ENCODE measurements around the gene SLC39A13.

The SLC39A13 gene

GRCh38 chr11:47418454-47419259 lies 10.3 kb downstream of the SLC39A13 start:
- Histone ChIP-seq H3K9ac (ENCODE audit: low read depth, low read length) (no peak overlapping the region), H3K27me3 (ENCODE audit: control insufficient read depth, insufficient read depth, low read length) (no peaks in the 10 kb centered on the region), H3K9me3 (ENCODE audit: control insufficient read depth, insufficient read depth, low read length) (no peaks in the 10 kb centered on the region), H3K36me3 (ENCODE audit: control insufficient read depth, insufficient read depth, low read length) (peaks cover 67% of the 10 kb centered on the region), H3K4me3 (ENCODE audit: low read depth, low read length) (no peak overlapping the region), H3K4me1 (ENCODE audit: control insufficient read depth, insufficient read depth, low read length) (no peaks in the 10 kb centered on the region)

GRCh38 chr11:47425611-47426010 lies 17.2 kb downstream of the SLC39A13 start:
- Histone ChIP-seq H3K9ac (ENCODE audit: low read depth, low read length) (peak overlapping the region; percentile 95), H3K9me3 (ENCODE audit: control insufficient read depth, insufficient read depth, low read length) (no peaks in the 10 kb centered on the region), H3K4me3 (ENCODE audit: low read depth, low read length) (peak overlapping the region; percentile 88), H3K27me3 (ENCODE audit: control insufficient read depth, insufficient read depth, low read length) (no peaks in the 10 kb centered on the region), H3K4me1 (ENCODE audit: control insufficient read depth, insufficient read depth, low read length) (peaks cover 2% of the 10 kb centered on the region), H3K36me3 (ENCODE audit: control insufficient read depth, insufficient read depth, low read length) (peaks cover 32% of the 10 kb centered on the region)

- no peaks in the 10 kb centered on the region for H3K27me3 ChIP-seq (ENCODE audit: control insufficient read depth, insufficient read depth, low read length)
- peak within 1 kb of the TSS; percentile 88 for H3K4me3 ChIP-seq (ENCODE audit: low read depth, low read length)
- H3K9me3 ChIP-seq (ENCODE audit: control insufficient read depth, insufficient read depth, low read length), result no peaks in the 10 kb centered on the region
- peaks cover 30% of the 10 kb centered on the region for H3K36me3 ChIP-seq (ENCODE audit: control insufficient read depth, insufficient read depth, low read length)
- H3K4me1 ChIP-seq (ENCODE audit: control insufficient read depth, insufficient read depth, low read length), result peaks cover 2% of the 10 kb centered on the region
- H3K9ac ChIP-seq (ENCODE audit: low read depth, low read length), result peak within 1 kb of the TSS; percentile 95
Measured at GRCh38 chr11:47426062-47426956, 17.9 kb downstream of the SLC39A13 start, which contains the start of gene PSMC3. Gene PSMC3 (minus strand): TSS chr11:47426439. CDS start chr11:47426279, 160 bp downstream.

GRCh38 chr11:47430524-47430923 lies 22.1 kb downstream of the SLC39A13 start:
- Histone ChIP-seq H3K4me1 (ENCODE audit: control insufficient read depth, insufficient read depth, low read length) (no peaks in the 10 kb centered on the region), H3K4me3 (ENCODE audit: low read depth, low read length) (no peak overlapping the region), H3K9me3 (ENCODE audit: control insufficient read depth, insufficient read depth, low read length) (no peaks in the 10 kb centered on the region), H3K9ac (ENCODE audit: low read depth, low read length) (no peak overlapping the region), H3K27me3 (ENCODE audit: control insufficient read depth, insufficient read depth, low read length) (no peaks in the 10 kb centered on the region), H3K36me3 (ENCODE audit: control insufficient read depth, insufficient read depth, low read length) (no peaks in the 10 kb centered on the region)

- Histone ChIP-seq H3K36me3 (ENCODE audit: control insufficient read depth, insufficient read depth, low read length) (no peaks in the 10 kb centered on the region), H3K27me3 (ENCODE audit: control insufficient read depth, insufficient read depth, low read length) (no peaks in the 10 kb centered on the region), H3K4me3 (ENCODE audit: low read depth, low read length) (no peak overlapping the region), H3K4me1 (ENCODE audit: control insufficient read depth, insufficient read depth, low read length) (no peaks in the 10 kb centered on the region), H3K9me3 (ENCODE audit: control insufficient read depth, insufficient read depth, low read length) (no peaks in the 10 kb centered on the region), H3K9ac (ENCODE audit: low read depth, low read length) (no peak overlapping the region)
Measured at GRCh38 chr11:47431356-47432083, 23.1 kb downstream of the SLC39A13 start.

- Histone ChIP-seq H3K27me3 (ENCODE audit: control insufficient read depth, insufficient read depth, low read length) (no peaks in the 10 kb centered on the region), H3K4me1 (ENCODE audit: control insufficient read depth, insufficient read depth, low read length) (no peaks in the 10 kb centered on the region), H3K4me3 (ENCODE audit: low read depth, low read length) (no peak overlapping the region), H3K9me3 (ENCODE audit: control insufficient read depth, insufficient read depth, low read length) (no peaks in the 10 kb centered on the region), H3K36me3 (ENCODE audit: control insufficient read depth, insufficient read depth, low read length) (no peaks in the 10 kb centered on the region), H3K9ac (ENCODE audit: low read depth, low read length) (no peak overlapping the region)
Measured at GRCh38 chr11:47433157-47433556, 24.8 kb downstream of the SLC39A13 start.

GRCh38 chr11:47434011-47434786 lies 25.8 kb downstream of the SLC39A13 start:
- no peaks in the 10 kb centered on the region for H3K27me3 ChIP-seq (ENCODE audit: control insufficient read depth, insufficient read depth, low read length)
- no peaks in the 10 kb centered on the region for H3K36me3 ChIP-seq (ENCODE audit: control insufficient read depth, insufficient read depth, low read length)
- no peak overlapping the region for H3K9ac ChIP-seq (ENCODE audit: low read depth, low read length)
- H3K4me1 ChIP-seq (ENCODE audit: control insufficient read depth, insufficient read depth, low read length), result no peaks in the 10 kb centered on the region
- H3K9me3 ChIP-seq (ENCODE audit: control insufficient read depth, insufficient read depth, low read length), result no peaks in the 10 kb centered on the region
- no peak overlapping the region for H3K4me3 ChIP-seq (ENCODE audit: low read depth, low read length)

GRCh38 chr11:47435687-47436086 lies 27.3 kb downstream of the SLC39A13 start:
- H3K4me1 ChIP-seq (ENCODE audit: control insufficient read depth, insufficient read depth, low read length), result no peaks in the 10 kb centered on the region
- H3K9ac ChIP-seq (ENCODE audit: low read depth, low read length), result no peak overlapping the region
- H3K4me3 ChIP-seq (ENCODE audit: low read depth, low read length), result no peak overlapping the region
- H3K9me3 ChIP-seq (ENCODE audit: control insufficient read depth, insufficient read depth, low read length), result no peaks in the 10 kb centered on the region
- H3K27me3 ChIP-seq (ENCODE audit: control insufficient read depth, insufficient read depth, low read length), result no peaks in the 10 kb centered on the region
- no peaks in the 10 kb centered on the region for H3K36me3 ChIP-seq (ENCODE audit: control insufficient read depth, insufficient read depth, low read length)

- H3K4me3 ChIP-seq (ENCODE audit: low read depth, low read length), result no peak overlapping the region
- H3K27me3 ChIP-seq (ENCODE audit: control insufficient read depth, insufficient read depth, low read length), result no peaks in the 10 kb centered on the region
- no peaks in the 10 kb centered on the region for H3K36me3 ChIP-seq (ENCODE audit: control insufficient read depth, insufficient read depth, low read length)
- no peaks in the 10 kb centered on the region for H3K9me3 ChIP-seq (ENCODE audit: control insufficient read depth, insufficient read depth, low read length)
- H3K9ac ChIP-seq (ENCODE audit: low read depth, low read length), result no peak overlapping the region
- H3K4me1 ChIP-seq (ENCODE audit: control insufficient read depth, insufficient read depth, low read length), result no peaks in the 10 kb centered on the region
Measured at GRCh38 chr11:47436726-47437125, 28.3 kb downstream of the SLC39A13 start.

- H3K27me3 ChIP-seq (ENCODE audit: control insufficient read depth, insufficient read depth, low read length), result no peaks in the 10 kb centered on the region
- no peak overlapping the region for H3K4me3 ChIP-seq (ENCODE audit: low read depth, low read length)
- no peak overlapping the region for H3K9ac ChIP-seq (ENCODE audit: low read depth, low read length)
- no peaks in the 10 kb centered on the region for H3K36me3 ChIP-seq (ENCODE audit: control insufficient read depth, insufficient read depth, low read length)
- no peaks in the 10 kb centered on the region for H3K9me3 ChIP-seq (ENCODE audit: control insufficient read depth, insufficient read depth, low read length)
- no peaks in the 10 kb centered on the region for H3K4me1 ChIP-seq (ENCODE audit: control insufficient read depth, insufficient read depth, low read length)
Measured at GRCh38 chr11:47437218-47437745, 28.9 kb downstream of the SLC39A13 start.
